ENCODE results near the gene NUSAP1. TPM values are rescaled to one million over a fixed set of nuclear protein-coding genes. Genes with fewer than 3 reads are reported as not detected.

The NUSAP1 gene
- total RNA-seq, 1 experiment from 2014 or later = 158 TPM

DNA sequence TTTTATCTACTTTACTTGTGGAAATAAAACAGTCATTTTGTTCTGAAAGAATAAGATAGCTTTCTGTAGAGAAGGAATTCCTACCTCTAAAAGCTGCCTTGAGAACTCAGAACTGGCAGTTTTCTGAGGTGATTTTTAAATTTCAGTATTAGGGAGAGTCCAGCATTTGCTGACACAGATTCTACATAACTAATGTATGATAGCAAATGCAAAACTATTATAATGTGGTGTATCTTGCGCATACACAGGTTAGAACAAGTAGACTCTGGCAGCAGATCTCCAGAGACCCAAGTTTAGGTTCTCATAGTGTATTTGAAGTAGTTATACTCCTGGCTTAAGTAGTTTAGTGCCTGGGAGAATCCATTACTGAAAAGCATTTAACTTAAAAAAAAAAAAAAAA lies 31.1 kb upstream of the NUSAP1 start:
- Mint-ChIP-seq H3K27me3 (ENCODE audit: low read depth) (no peaks in the 10 kb centered on the region; the same call in 1 of the 2 replicates), H3K36me3 (ENCODE audit: insufficient read depth in 1 of 3, low read depth in 3 of 3) (peaks cover 15 to 35% (median 34%) of the 10 kb centered on the region in 3 experiments; a peak in 6 of 7 replicates), H3K4me1 (peaks cover 33 to 39% of the 10 kb centered on the region in 2 experiments), H3K27ac (peak overlapping the region in 1 of 3 experiments; percentile 63; a peak in 2 of 7 replicates), H3K9me3 (no peaks in the 10 kb centered on the region), H3K4me3 (no peak overlapping the region)
- Histone ChIP-seq H4K91ac (ENCODE audit: insufficient read length, low read depth, low read length) (no peak overlapping the region), H3K79me1 (ENCODE audit: insufficient read depth, low read depth, low read length, poor library complexity, severe bottlenecking) (peaks cover 6% of the 10 kb centered on the region), H3K4me2 (ENCODE audit: insufficient read depth, insufficient read length, low read length) (no peak overlapping the region), H2BK15ac (ENCODE audit: low read depth, low read length) (no peak overlapping the region), H3K4me1 (ENCODE audit: insufficient read depth, low read length) (no peaks in the 10 kb centered on the region; the same call in 1 of the 2 replicates), H2BK5ac (ENCODE audit: insufficient read length, low read length) (no peak overlapping the region), H3T11ph (ENCODE audit: low read length) (no peak overlapping the region), H3K56ac (ENCODE audit: insufficient read length, low read depth, low read length) (no peak overlapping the region), H4K5ac (ENCODE audit: insufficient read length, low read depth, low read length) (no peak overlapping the region), H3K4ac (ENCODE audit: low read depth, low read length) (no peak overlapping the region), H3K27ac (ENCODE audit: insufficient read length, low read depth, low read length) (no peak overlapping the region), H3K14ac (ENCODE audit: insufficient read depth, low read length) (no peak overlapping the region), H3K9ac (ENCODE audit: extremely low read depth, insufficient read length, low read length) (no peak overlapping the region), H2AK5ac (ENCODE audit: insufficient read length, low read length) (no peak overlapping the region), H3K23ac (ENCODE audit: insufficient read length, low read depth, low read length) (no peak overlapping the region), H3K9me3 (ENCODE audit: control insufficient read depth, low read depth, low read length) (no peaks in the 10 kb centered on the region), H2BK12ac (ENCODE audit: insufficient read length, low read depth, low read length) (no peak overlapping the region), H3K27me3 (ENCODE audit: insufficient read depth, low read length) (no peaks in the 10 kb centered on the region), H2BK20ac (ENCODE audit: low read depth, low read length, poor library complexity, severe bottlenecking) (no peak overlapping the region), H2AFZ (ENCODE audit: low read length) (no peak overlapping the region), H4K8ac (replicated peaks; ENCODE audit: insufficient read length, low read depth, low read length) (no peak overlapping the region), H3K18ac (ENCODE audit: insufficient read length, low read depth, low read length) (no peak overlapping the region), H2BK120ac (ENCODE audit: low read depth, low read length, poor library complexity, severe bottlenecking) (no peak overlapping the region), H3K23me2 (ENCODE audit: insufficient read length, low read depth, low read length, poor library complexity, severe bottlenecking) (no peaks in the 10 kb centered on the region), H4K20me1 (ENCODE audit: control insufficient read depth, insufficient read depth, insufficient read length) (no peaks in the 10 kb centered on the region), H3K79me2 (ENCODE audit: insufficient read depth, low read length) (no peaks in the 10 kb centered on the region)
- DNase-seq = no peak
- WGBS (ENCODE audit: extremely low coverage, insufficient read length, low lambda C conversion rate) = no CpG with 5 or more reads among the region's 1 CpG
- TF ChIP-seq, protein P1, sequence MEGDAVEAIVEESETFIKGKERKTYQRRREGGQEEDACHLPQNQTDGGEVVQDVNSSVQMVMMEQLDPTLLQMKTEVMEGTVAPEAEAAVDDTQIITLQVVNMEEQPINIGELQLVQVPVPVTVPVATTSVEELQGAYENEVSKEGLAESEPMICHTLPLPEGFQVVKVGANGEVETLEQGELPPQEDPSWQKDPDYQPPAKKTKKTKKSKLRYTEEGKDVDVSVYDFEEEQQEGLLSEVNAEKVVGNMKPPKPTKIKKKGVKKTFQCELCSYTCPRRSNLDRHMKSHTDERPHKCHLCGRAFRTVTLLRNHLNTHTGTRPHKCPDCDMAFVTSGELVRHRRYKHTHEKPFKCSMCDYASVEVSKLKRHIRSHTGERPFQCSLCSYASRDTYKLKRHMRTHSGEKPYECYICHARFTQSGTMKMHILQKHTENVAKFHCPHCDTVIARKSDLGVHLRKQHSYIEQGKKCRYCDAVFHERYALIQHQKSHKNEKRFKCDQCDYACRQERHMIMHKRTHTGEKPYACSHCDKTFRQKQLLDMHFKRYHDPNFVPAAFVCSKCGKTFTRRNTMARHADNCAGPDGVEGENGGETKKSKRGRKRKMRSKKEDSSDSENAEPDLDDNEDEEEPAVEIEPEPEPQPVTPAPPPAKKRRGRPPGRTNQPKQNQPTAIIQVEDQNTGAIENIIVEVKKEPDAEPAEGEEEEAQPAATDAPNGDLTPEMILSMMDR (conservative IDR thresholded peaks at IDR 0.05) = no peak
